HG03565 (cell line): ENCODE results near the gene ASTN2.

ENCODE experiments used
- ATAC-seq: cut with Tn5 transposase; IDR thresholded peaks from one replicate; pipeline ENCODE4 v1.9.1; 2021; ENCODE audit warnings: mild to moderate bottlenecking, moderate library complexity; ENCODE audit not compliant: unreplicated experiment

ASTN2 gene

GRCh38 chr9:117304549-117304948 is 110.3 kb downstream of the ASTN2 start:
- ATAC-seq: no peak

DNA sequence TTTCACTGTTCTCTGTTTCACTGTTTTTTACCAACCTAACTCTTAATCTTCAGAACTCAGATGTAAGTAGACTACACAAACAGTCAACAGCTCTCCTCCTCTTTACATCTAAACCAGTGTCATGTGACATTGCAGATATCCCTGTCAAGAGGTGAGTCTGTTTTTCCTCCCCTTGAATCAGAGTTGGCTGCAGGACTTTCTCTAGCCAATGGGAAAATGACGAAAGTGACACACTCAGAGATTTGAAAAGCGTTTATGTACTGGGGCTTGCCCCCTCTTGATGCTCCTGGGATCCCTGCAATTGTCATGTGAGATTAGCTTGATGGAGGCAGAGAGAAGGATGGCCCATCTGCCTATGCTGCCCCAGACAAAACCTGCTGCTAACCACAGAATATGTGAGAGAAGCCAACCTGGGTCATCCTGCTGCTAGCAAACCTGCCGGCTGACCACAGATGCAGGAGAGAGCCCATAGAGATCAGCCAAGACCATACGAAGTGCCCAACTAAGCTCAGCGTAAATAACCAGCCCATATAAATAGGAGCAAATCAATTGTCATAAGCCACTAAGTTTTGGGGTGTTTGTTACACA is 111.1 kb downstream of the ASTN2 start:
- no peak for ATAC-seq

DNA sequence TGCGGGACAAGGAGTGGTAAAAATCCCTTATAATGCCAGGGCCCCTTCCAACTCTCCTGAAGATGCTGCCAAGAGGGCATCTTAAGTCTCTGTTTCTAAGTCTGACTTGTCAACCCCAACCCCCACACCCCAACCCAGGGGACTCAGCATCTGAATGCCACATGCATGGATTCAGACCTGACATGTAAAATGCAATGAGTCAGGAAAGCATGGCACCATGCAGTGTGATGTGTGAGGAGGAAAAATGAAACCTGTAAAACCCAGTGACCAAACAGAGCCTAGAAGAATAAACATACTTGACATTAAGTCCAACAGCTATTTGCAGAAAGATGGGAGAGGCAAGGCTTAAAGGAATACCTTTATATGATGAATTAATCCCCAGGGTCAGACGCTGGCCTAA is 112.4 kb downstream of the ASTN2 start:
- no peak for ATAC-seq

GRCh38 chr9:117300371-117301110 is 114.3 kb downstream of the ASTN2 start:
- ATAC-seq: no peak

DNA sequence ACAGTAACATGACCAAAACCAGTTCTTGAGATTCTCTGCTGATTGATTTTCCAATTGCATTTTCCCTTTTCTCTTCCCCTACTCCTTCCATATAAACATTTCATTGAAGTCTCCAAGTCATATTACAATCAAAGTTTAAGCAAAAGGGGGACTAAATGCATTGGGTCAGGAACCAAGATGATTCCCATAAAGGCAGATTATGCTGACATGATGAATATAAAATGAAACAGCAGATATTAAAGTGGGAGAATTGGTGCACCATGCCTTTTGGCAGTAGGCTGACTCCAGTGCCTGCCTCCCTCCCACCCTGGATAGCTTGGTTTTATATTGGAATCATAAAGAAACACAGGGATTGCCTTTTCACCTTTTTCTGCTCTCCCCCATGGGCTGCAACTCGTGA is 118.4 kb downstream of the ASTN2 start:
- no peak for ATAC-seq

- no peak for ATAC-seq
These were observed 121.4 kb downstream of the ASTN2 start for GRCh38 chr9:117293206-117294114.

DNA sequence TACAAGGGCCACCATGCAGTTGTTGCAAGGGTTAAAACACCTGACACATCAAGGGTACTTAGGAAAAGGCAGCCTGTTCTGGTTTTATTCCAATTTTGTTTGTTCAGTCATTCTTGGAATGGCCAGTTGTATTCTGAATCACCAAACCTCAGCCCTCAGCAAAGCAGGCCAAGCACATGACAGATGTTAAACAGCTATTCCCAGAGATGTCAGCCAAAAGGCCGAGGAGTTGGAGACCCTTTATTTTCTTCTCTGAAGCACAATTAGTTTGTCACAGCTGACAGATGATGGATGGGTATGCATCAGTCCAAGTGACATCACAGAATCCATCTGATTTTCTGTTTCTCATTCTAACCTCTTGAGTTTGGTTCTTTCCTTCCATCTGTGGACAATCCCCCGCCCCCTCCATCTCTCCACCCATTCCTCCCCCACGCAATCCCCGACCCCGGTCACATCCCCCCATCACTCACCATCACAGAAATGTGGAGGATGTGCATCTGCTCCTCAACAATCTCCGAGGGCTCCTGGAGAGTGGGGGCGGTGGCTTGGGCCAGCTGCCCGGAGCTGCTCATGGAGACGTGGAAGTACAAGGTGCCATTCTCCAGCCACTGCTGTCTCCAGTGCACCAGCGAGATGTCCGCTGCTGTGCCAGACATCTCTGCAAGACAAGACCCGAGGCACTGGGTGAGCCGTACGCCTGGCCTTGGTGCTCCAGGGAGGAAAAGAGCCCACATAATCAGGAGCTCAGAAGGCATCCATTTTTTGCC is 123.8 kb downstream of the ASTN2 start:
- no peak for ATAC-seq

- ATAC-seq: no peak
These were observed 124.5 kb downstream of the ASTN2 start for GRCh38 chr9:117290306-117290840.

- no peak for ATAC-seq
These were observed 128.6 kb downstream of the ASTN2 start for GRCh38 chr9:117286245-117286644.

DNA sequence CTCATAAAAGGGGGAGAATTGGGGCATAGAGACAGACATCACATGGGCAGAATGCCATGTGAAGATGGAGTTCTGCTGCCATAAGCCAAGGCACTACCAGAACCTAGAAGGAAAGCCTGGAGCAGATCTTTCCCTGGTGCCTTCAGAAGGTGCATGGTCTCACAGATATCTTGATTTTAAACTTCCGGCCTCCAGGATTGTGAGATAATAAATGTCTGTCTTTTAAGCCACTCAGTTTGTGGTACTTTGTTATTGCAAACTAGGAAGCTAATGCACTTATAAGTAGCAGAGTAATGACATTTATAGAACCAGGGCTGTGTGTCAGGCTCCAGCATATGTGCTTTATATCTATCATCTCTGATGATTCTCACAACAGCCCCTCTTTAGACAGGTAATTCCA is 130.4 kb downstream of the ASTN2 start:
- no peak for ATAC-seq

- no peak for ATAC-seq
These were observed 132.3 kb downstream of the ASTN2 start for GRCh38 chr9:117282541-117282940.

- ATAC-seq: no peak
These were observed 136.3 kb downstream of the ASTN2 start for GRCh38 chr9:117278471-117279035.

DNA sequence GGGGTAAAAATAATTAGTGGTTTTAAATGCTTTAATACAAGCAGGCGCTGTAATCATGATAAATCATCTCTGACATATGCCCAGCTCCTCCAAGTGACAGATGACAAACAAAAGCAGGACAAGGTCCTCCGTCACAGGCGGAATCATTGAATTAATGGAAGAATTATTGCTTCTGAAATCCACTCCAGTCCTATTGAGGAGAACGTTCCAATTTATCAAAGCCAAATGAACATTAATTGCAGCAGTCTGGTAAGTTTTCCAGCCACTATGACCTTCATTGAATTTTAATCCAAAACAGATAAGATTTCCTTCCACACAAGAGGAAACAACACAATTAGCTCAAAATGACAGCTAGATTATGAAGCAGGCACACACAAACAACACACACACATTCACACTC is 136.8 kb downstream of the ASTN2 start:
- ATAC-seq: no peak

DNA sequence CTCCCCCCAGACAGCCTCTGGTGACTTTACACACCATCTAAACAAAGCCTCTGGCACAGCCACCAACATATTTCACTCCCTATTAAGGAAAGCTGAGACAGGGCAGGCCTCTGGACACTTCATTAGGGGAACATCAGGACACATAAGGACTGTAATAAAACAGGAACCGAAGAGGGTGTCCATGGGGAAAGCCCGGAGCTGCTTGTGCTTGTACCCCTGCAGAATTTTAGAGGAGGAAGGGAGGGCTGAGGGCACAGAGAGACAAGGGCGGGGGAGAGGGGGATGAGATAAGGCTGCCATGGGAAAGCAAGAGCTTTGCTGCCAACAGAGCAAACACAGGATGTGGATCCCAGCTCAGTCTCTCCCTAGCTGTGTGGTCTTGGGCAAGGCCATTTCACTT is 138.4 kb downstream of the ASTN2 start:
- ATAC-seq: no peak

DNA sequence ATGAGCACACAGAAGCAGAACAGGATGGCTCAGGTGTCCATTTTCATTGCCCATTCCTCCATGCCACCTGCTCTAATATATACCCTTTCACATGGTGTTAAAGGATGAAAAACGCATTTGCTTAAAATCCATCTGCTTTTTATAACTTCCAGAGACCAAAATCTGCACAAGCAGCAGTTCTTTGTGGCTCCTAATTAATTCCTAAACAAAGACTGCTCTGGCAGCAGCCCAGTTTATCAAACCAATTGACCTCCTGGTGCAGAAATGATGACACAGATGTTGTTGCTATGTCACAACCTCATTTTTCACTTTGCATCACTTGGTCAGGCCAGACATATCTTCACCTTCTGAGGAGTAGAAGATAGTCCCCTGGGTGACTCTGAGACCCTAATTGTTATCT is 141.2 kb downstream of the ASTN2 start:
- ATAC-seq: no peak

DNA sequence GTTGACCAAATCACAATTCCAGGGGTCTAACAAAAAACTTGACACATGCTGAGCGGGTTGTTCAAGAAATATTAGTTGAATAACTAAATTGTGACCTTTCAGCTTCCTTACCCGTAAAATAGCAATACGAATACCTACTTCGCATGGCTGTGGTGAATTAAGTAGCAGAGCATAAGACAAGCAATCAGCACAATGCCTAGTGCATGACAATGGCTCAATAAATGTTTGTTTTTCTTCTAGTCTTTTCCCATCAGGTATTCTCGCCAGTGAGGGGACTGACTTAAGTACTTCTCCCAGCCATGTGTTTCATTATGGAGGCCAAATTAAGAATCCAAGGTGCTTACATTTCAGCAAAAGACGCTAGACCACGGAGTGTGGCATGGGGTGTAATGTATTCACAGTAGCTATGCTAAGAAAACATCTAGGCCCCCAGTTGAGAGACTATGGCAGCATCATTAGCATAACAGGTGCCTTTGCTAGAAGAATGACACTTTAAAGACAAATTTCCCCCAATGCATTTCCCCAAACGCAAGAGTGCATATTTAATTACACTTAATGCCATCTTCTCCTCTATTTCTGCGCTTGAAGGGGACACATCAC is 145.9 kb downstream of the ASTN2 start:
- ATAC-seq: no peak

DNA sequence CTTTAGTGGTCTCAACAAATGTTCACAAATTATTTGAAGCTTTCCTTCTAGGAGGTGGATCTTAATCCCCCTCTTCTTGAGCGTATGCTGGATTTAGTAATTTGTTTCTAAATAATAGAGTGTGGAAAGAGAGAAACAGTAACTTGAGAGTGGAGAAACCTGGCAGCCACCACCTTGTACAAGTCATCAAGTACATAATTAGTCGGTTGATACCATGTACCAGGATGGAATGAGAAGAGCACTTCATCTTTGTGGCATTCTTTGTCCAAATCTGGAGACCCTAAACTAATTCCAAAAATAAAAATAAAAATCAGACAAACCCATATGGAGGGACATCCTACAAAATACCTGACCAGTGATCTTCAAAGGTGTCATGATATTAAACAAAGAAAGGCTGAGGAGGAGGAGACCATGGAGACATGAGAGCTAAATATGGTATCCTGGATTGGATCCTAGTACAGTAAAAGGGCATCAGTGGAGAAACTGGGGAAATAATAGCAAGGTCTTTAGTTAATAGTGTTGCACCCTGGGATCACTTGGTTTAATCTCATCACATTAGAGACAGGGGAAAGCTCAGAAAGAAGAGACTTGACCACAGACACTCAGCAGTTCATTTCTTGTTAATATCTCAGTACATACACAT is 147.9 kb downstream of the ASTN2 start:
- ATAC-seq: no peak

DNA sequence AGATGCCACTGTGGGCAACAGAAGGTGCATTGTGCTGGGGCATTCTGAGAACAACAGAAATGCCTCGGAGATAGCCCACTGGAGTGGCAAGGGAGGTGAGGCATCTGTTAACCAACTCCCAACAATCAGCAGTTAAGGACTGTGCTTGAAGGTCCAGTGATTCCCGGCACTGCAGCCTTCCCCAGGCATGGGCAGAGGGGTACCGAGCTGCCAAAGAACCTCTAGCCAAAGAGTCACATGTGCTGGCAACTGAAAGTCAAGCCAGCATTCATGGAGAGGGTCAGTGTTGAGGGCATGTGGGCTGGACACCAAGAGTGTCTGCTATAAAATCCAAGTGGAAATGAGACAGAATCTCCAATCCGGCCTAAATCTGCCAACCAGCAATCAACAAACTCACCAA is 149.6 kb downstream of the ASTN2 start:
- ATAC-seq: no peak

DNA sequence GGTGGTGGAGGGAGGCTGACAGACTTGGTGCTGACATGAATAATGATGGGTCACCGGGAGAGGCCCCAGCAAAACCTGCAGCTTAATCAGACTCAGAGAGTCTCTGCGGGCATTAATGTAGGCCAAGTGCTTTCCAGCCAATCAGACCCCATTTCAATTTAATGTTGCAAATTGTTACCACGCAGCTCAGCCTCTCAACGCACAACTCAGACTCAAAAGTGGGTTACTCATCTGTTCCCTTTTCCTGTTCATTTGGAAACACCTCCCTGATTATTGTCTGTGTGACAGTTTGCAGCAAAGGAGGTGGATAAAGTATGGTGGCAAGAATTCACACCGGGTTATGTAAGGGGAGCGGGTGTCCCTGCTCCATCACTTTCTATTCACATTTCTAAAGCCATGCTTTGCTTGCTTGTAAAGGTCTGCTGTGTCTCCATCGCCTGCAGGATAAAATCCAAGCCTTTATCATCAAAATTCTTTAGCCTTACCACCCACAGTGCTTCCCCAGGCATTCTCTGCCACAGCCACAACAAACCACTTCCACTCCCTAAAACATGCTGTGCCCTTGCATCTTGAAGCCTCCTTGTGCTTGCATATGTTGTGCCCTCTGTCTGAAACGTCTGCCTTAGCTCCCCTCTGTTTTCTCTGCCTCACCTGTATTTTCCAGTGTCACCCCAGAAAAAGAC is 156.5 kb downstream of the ASTN2 start:
- ATAC-seq: no peak
